SK-N-SH (cell line): ENCODE measurements around the gene BNIPL. TPM values are rescaled to one million over a fixed set of nuclear protein-coding genes. Genes with fewer than 3 reads are reported as not detected.
A peak's percentile ranks its signal among the peaks of the same experiment; 100 is the strongest.

Experiments used
- CTCF ChIA-PET: fragments of 300-600, 350-600 bp; formaldehyde crosslinking; extraction: SDS; loops from one replicate; lab custom pipeline; 2021; lab: Yijun Ruan, JAX
- POLR2A ChIA-PET: fragments of 350-600 bp; sonication (Branson Sonifier 250); formaldehyde crosslinking; extraction: SDS; loops from one replicate; lab custom pipeline; 2020; ENCODE audit warnings: antibody characterized with exemption, inconsistent platforms; lab: Yijun Ruan, JAX
- DNase-seq: peaks from one replicate; pipeline ENCODE4 v3.0.0; 2012
- H2AFZ ChIP-seq: fragments of 200-600 bp; sonication (generic); 2 replicates; pipeline ENCODE4 v1.8.1; 2016; ENCODE audit warnings: antibody characterized with exemption, mild to moderate bottlenecking, low read depth
- H3F3A ChIP-seq: fragments of 200-600 bp; sonication (generic); replicated peaks from 2 replicates; pipeline ENCODE3; 2016; ENCODE audit warnings: antibody characterized with exemption, mild to moderate bottlenecking; ENCODE audit not compliant: insufficient read depth
- H3K27ac ChIP-seq, 2 experiments: fragments of 200-500 bp in 1 of 2; fragments of 200-600 bp in 1 of 2; sonication (Bioruptor generic) in 1 of 2; sonication (generic), shearing (Covaris generic) in 1 of 2; 2 replicates each; pipeline versions ENCODE4 v1.5.1 to v1.6.1; 2014 to 2016; ENCODE audit warnings: low read depth in 2 of 2, inconsistent platforms in 1 of 2, low read length in 1 of 2, mild to moderate bottlenecking in 1 of 2, mixed read lengths in 1 of 2
- H3K27me3 ChIP-seq: fragments of 200-600 bp; sonication (generic), shearing (Covaris generic); 2 replicates; pipeline ENCODE4 v1.6.1; 2016; ENCODE audit warnings: mixed run types; ENCODE audit not compliant: insufficient read depth
- H3K36me3 ChIP-seq, 2 experiments: fragments of 200-500 bp in 1 of 2; fragments of 200-600 bp in 1 of 2; sonication (Bioruptor generic) in 1 of 2; sonication (generic) in 1 of 2; replicated peaks in 1 of 2; 2 replicates each; pipeline versions ENCODE3 to v1.5.1; 2014 to 2016; ENCODE audit warnings: low read length in 1 of 2, mild to moderate bottlenecking in 1 of 2; ENCODE audit not compliant: insufficient read depth in 2 of 2, control insufficient read depth in 1 of 2
- H3K4me1 ChIP-seq, 2 experiments: fragments of 200-500 bp in 1 of 2; fragments of 200-600 bp in 1 of 2; sonication (Bioruptor generic) in 1 of 2; sonication (generic), shearing (Covaris generic) in 1 of 2; 2 replicates each; pipeline versions ENCODE4 v1.5.1 to v1.6.1; 2014 to 2016; ENCODE audit warnings: low read depth in 1 of 2, low read length in 1 of 2, mixed run types in 1 of 2; ENCODE audit not compliant: insufficient read depth in 2 of 2, control insufficient read depth in 1 of 2
- H3K4me2 ChIP-seq: fragments of 200-600 bp; sonication (generic), shearing (Covaris generic); 2 replicates; pipeline ENCODE4 v1.6.1; 2017; ENCODE audit warnings: mixed run types
- H3K4me3 ChIP-seq, 2 experiments: fragments of 200-500 bp in 1 of 2; fragments of 200-600 bp in 1 of 2; sonication (Bioruptor generic) in 1 of 2; sonication (generic), shearing (Covaris generic) in 1 of 2; 2 replicates each; pipeline versions ENCODE4 v1.5.1 to v1.8.1; 2014 to 2016; ENCODE audit warnings: low read depth in 2 of 2, inconsistent platforms in 1 of 2, low read length in 1 of 2, mild to moderate bottlenecking in 1 of 2, mixed read lengths in 1 of 2, moderate library complexity in 1 of 2
- H3K79me2 ChIP-seq: fragments of 200-600 bp; sonication (generic); 2 replicates; pipeline ENCODE4 v1.8.1; 2017; ENCODE audit warnings: mild to moderate bottlenecking; ENCODE audit not compliant: insufficient read depth
- H3K9ac ChIP-seq: fragments of 200-600 bp; sonication (generic); 2 replicates; pipeline ENCODE4 v1.6.1; 2017; ENCODE audit warnings: mixed run types
- H3K9me2 ChIP-seq: fragments of 200-600 bp; sonication (generic); 2 replicates; pipeline ENCODE4 v1.6.1; 2017; ENCODE audit warnings: mixed run types
- H3K9me3 ChIP-seq: fragments of 200-600 bp; sonication (generic); 2 replicates; pipeline ENCODE4 v1.6.1; 2017; ENCODE audit warnings: mixed run types, mild to moderate bottlenecking, moderate library complexity
- H4K20me1 ChIP-seq: fragments of 200-600 bp; sonication (generic); 2 replicates; pipeline ENCODE4 v1.6.1; 2017; ENCODE audit warnings: mild to moderate bottlenecking, mixed run types; ENCODE audit not compliant: insufficient read depth
- FOSL2 ChIP-seq: IDR thresholded peaks from 2 replicates; pipeline ENCODE4 v1.4.0; 2012; ENCODE audit warnings: low read depth, mild to moderate bottlenecking, moderate library complexity, borderline replicate concordance
- FOXJ3 ChIP-seq: sonication (generic); formaldehyde crosslinking; IDR thresholded peaks from 2 replicates; pipeline ENCODE4 v1.5.1; 2020; ENCODE audit warnings: mild to moderate bottlenecking, missing genetic modification reagents
- FOXM1 ChIP-seq: IDR thresholded peaks from 2 replicates; pipeline ENCODE4 v1.4.0; 2012; ENCODE audit warnings: low read depth, mild to moderate bottlenecking
- GABPA ChIP-seq: IDR thresholded peaks from 2 replicates; pipeline ENCODE4 v1.4.0; 2012; ENCODE audit warnings: low read depth, mild to moderate bottlenecking
- GATA2 ChIP-seq: sonication (generic); formaldehyde crosslinking; IDR thresholded peaks from 2 replicates; pipeline ENCODE4 v1.5.0; 2020; ENCODE audit warnings: mild to moderate bottlenecking, missing genetic modification reagents
- IRF3 ChIP-seq: fragments of 150-350 bp; IDR thresholded peaks from 2 replicates; pipeline ENCODE4 v1.6.1; 2016; ENCODE audit warnings: mild to moderate bottlenecking, low read depth, low read length
- JUND ChIP-seq: IDR thresholded peaks from 2 replicates; pipeline ENCODE4 v1.4.0; 2012
- PBX3 ChIP-seq: IDR thresholded peaks from 2 replicates; pipeline ENCODE4; 2012
- RAD21 ChIP-seq: IDR thresholded peaks from 2 replicates; pipeline ENCODE4 v1.6.1; 2012; ENCODE audit warnings: mild to moderate bottlenecking, low read length
- RCOR1 ChIP-seq: fragments of 150-350 bp; IDR thresholded peaks from 2 replicates; pipeline ENCODE4 v1.6.1; 2017; ENCODE audit warnings: antibody characterized with exemption, low read length
- RXRA ChIP-seq: IDR thresholded peaks from 2 replicates; pipeline ENCODE4 v1.4.0; 2012; ENCODE audit warnings: low read depth, mild to moderate bottlenecking, borderline replicate concordance
- SIN3A ChIP-seq: IDR thresholded peaks from 2 replicates; pipeline ENCODE4 v1.6.1; 2012; ENCODE audit warnings: low read depth, mild to moderate bottlenecking, low read length, moderate library complexity, borderline replicate concordance
- USF1 ChIP-seq: IDR thresholded peaks from 2 replicates; pipeline ENCODE4 v1.4.0; 2012; ENCODE audit warnings: low read depth, borderline replicate concordance
- YY1 ChIP-seq: IDR thresholded peaks from 2 replicates; pipeline ENCODE4 v1.4.0; 2012; ENCODE audit warnings: low read depth, mild to moderate bottlenecking
- ZBTB33 ChIP-seq: IDR thresholded peaks from 2 replicates; pipeline ENCODE4 v1.4.0; 2012; ENCODE audit warnings: low read depth, borderline replicate concordance
- WGBS: methylation state at CpG from one replicate; pipeline ENCODE4 v1.1.6; 2017; ENCODE audit warnings: low lambda C conversion rate; 5-methylcytosine and 5-hydroxymethylcytosine counted together
- polyA plus RNA-seq, 3 experiments: library from polyadenylated mRNA; depleted of rRNA; stranded (reverse); fragments of >200 nt; gene quantifications; 2 replicates each; pipeline ENCODE4 v1.2.3, GENCODE V29; 2012
- TF ChIP-seq, protein P1 (sequence below): fragments of 200-600 bp; sonication (generic); IDR thresholded peaks from 2 replicates; pipeline ENCODE4 v1.6.1; 2017; ENCODE audit warnings: antibody characterized with exemption, mild to moderate bottlenecking, moderate library complexity

Gene BNIPL
- polyA plus RNA-seq, 1 of the 3 experiments (the other 2 are of a cell fraction) = 0.12 TPM

GRCh38 chr1:151008244-151009205, 27.9 kb upstream of the BNIPL start, which contains the start of gene PRUNE1 (continued):
- TF ChIP-seq ZBTB33 (no peak), SIN3A (peak; percentile 60; the same call in 1 of the 2 replicates), FOSL2 (no peak), GATA2 (CRISPR knock-in tag) (no peak), IRF3 (no peak), USF1 (no peak), PBX3 (no peak)
- TF ChIP-seq, all 33 proteins: peak for 11

GRCh38 chr1:151009206-151009587, 27.2 kb upstream of the BNIPL start:
- Histone ChIP-seq H2AFZ (peak overlapping the region; percentile 93), H3K79me2 (peaks cover 24% of the 10 kb centered on the region; the same call in 1 of the 2 replicates), H3K9ac (peak overlapping the region; percentile 84), H3F3A (peaks cover 15% of the 10 kb centered on the region), H3K4me3 (peak overlapping the region; percentile 77 to 80), H3K36me3 (peaks cover 0 to 3% of the 10 kb centered on the region in 2 experiments), H3K27ac (peak overlapping the region; percentile 54 to 78; a peak in 2 of 4 replicates), H3K4me2 (peak overlapping the region; percentile 91), H3K9me2 (no peaks in the 10 kb centered on the region), H4K20me1 (no peaks in the 10 kb centered on the region), H3K4me1 (peaks cover 6 to 30% of the 10 kb centered on the region in 2 experiments; a peak in 2 of 4 replicates), H3K27me3 (no peaks in the 10 kb centered on the region), H3K9me3 (no peaks in the 10 kb centered on the region)
- WGBS = 78% methylated on average over 3 of the region's 3 CpGs
- CTCF ChIA-PET = interaction anchor here (0.6 kb wide), 1 partner anchor 26 kb away, joined by 3 read pairs; no protein-coding TSS in a partner anchor
- no peak for DNase-seq
- POLR2A ChIA-PET = no interaction called here
- no peak for TF ChIP-seq JUND
- no peak for TF ChIP-seq YY1
- no peak for TF ChIP-seq RAD21
- no peak for TF ChIP-seq IRF3
- TF ChIP-seq RCOR1 = no peak
- TF ChIP-seq, protein P1, sequence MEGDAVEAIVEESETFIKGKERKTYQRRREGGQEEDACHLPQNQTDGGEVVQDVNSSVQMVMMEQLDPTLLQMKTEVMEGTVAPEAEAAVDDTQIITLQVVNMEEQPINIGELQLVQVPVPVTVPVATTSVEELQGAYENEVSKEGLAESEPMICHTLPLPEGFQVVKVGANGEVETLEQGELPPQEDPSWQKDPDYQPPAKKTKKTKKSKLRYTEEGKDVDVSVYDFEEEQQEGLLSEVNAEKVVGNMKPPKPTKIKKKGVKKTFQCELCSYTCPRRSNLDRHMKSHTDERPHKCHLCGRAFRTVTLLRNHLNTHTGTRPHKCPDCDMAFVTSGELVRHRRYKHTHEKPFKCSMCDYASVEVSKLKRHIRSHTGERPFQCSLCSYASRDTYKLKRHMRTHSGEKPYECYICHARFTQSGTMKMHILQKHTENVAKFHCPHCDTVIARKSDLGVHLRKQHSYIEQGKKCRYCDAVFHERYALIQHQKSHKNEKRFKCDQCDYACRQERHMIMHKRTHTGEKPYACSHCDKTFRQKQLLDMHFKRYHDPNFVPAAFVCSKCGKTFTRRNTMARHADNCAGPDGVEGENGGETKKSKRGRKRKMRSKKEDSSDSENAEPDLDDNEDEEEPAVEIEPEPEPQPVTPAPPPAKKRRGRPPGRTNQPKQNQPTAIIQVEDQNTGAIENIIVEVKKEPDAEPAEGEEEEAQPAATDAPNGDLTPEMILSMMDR = no peak
- TF ChIP-seq USF1 = no peak
- TF ChIP-seq FOXJ3 = no peak
- TF ChIP-seq FOXM1 = no peak
- TF ChIP-seq GABPA = no peak
- no peak for TF ChIP-seq RXRA
- no peak for TF ChIP-seq GATA2 (CRISPR knock-in tag)
